Parathyroid adenoma (tissue), 2 donors: ENCODE data around the gene NPC2.

Source experiments
- H2AFZ ChIP-seq: fragments of 300-600 bp; sonication (generic); one replicate; pipeline ENCODE4 v1.7.0; 2017; ENCODE audit warnings: antibody characterized with exemption, mild to moderate bottlenecking
- H3K27ac ChIP-seq: fragments of 300-600 bp; sonication (generic); one replicate; pipeline ENCODE4 v1.7.0; 2017
- H3K27me3 ChIP-seq: fragments of 300-600 bp; sonication (generic); one replicate; pipeline ENCODE4 v1.7.0; 2017; ENCODE audit warnings: low read length; ENCODE audit not compliant: control insufficient read depth, insufficient read depth
- H3K36me3 ChIP-seq: fragments of 300-600 bp; sonication (generic); one replicate; pipeline ENCODE4 v1.7.0; 2017; ENCODE audit warnings: low read length; ENCODE audit not compliant: control insufficient read depth, insufficient read depth
- H3K4me1 ChIP-seq: fragments of 300-600 bp; sonication (generic); one replicate; pipeline ENCODE4 v1.7.0; 2017; ENCODE audit warnings: control low read depth
- H3K4me2 ChIP-seq: fragments of 300-600 bp; sonication (generic); one replicate; pipeline ENCODE4 v1.7.0; 2017; ENCODE audit warnings: low read length
- H3K4me3 ChIP-seq: fragments of 300-600 bp; sonication (generic); one replicate; pipeline ENCODE4 v1.7.0; 2017; ENCODE audit warnings: low read depth, low read length
- H3K79me2 ChIP-seq: fragments of 300-600 bp; sonication (generic); one replicate; pipeline ENCODE4 v1.7.0; 2017; ENCODE audit warnings: control low read depth
- H3K9ac ChIP-seq: fragments of 300-600 bp; sonication (generic); one replicate; pipeline ENCODE4 v1.7.0; 2017; ENCODE audit warnings: mild to moderate bottlenecking
- H3K9me3 ChIP-seq: fragments of 300-600 bp; sonication (generic); one replicate; pipeline ENCODE4 v1.7.0; 2017; ENCODE audit warnings: low read length; ENCODE audit not compliant: control insufficient read depth
- CTCF ChIP-seq: fragments of 300-600 bp; sonication (generic); IDR thresholded peaks from one replicate; pipeline ENCODE4 v1.7.0; 2017; ENCODE audit warnings: antibody characterized with exemption, mild to moderate bottlenecking
- donor health status: primary hyperparathyroidism.

Gene NPC2

GRCh38 chr14:74478996-74479635, 14.0 kb downstream of the NPC2 start:
- no peaks in the 10 kb centered on the region for H3K79me2 ChIP-seq
- no peak overlapping the region for H3K27ac ChIP-seq
- H2AFZ ChIP-seq: no peak overlapping the region
- no peak overlapping the region for H3K4me3 ChIP-seq
- no peaks in the 10 kb centered on the region for H3K9me3 ChIP-seq
- H3K36me3 ChIP-seq: no peaks in the 10 kb centered on the region
- TF ChIP-seq CTCF: peak; percentile 85
- no peaks in the 10 kb centered on the region for H3K4me1 ChIP-seq
- H3K27me3 ChIP-seq: no peaks in the 10 kb centered on the region
- no peak overlapping the region for H3K4me2 ChIP-seq
- no peak overlapping the region for H3K9ac ChIP-seq

GRCh38 chr14:74476607-74477006, 16.5 kb downstream of the NPC2 start:
- Histone ChIP-seq H3K36me3 (no peaks in the 10 kb centered on the region), H3K9ac (no peak overlapping the region)

GRCh38 chr14:74476107-74476506, 17.0 kb downstream of the NPC2 start:
- Histone ChIP-seq H3K79me2 (no peaks in the 10 kb centered on the region), H3K4me3 (no peak overlapping the region), H3K27me3 (no peaks in the 10 kb centered on the region), H3K4me2 (no peak overlapping the region), H2AFZ (no peak overlapping the region), H3K9ac (no peak overlapping the region), H3K9me3 (no peaks in the 10 kb centered on the region), H3K36me3 (no peaks in the 10 kb centered on the region), H3K4me1 (no peaks in the 10 kb centered on the region), H3K27ac (no peak overlapping the region)
- TF ChIP-seq CTCF: no peak

More at GRCh38 chr14:74476607-74477006, 16.5 kb downstream of the NPC2 start:
- H3K4me2 ChIP-seq: no peak overlapping the region
- H3K27me3 ChIP-seq: no peaks in the 10 kb centered on the region
- no peak for TF ChIP-seq CTCF
- H3K9me3 ChIP-seq: no peaks in the 10 kb centered on the region
- no peaks in the 10 kb centered on the region for H3K4me1 ChIP-seq
- H3K27ac ChIP-seq: no peak overlapping the region
- no peak overlapping the region for H3K4me3 ChIP-seq
- H2AFZ ChIP-seq: no peak overlapping the region
- H3K79me2 ChIP-seq: no peaks in the 10 kb centered on the region

GRCh38 chr14:74475678-74476077, 17.4 kb downstream of the NPC2 start:
- Histone ChIP-seq H3K9me3 (no peaks in the 10 kb centered on the region), H2AFZ (no peak overlapping the region), H3K79me2 (no peaks in the 10 kb centered on the region), H3K4me1 (no peaks in the 10 kb centered on the region), H3K27me3 (no peaks in the 10 kb centered on the region), H3K27ac (no peak overlapping the region), H3K4me3 (no peak overlapping the region), H3K36me3 (no peaks in the 10 kb centered on the region), H3K4me2 (no peak overlapping the region), H3K9ac (no peak overlapping the region)
- no peak for TF ChIP-seq CTCF

- no peak overlapping the region for H3K9ac ChIP-seq
- no peak overlapping the region for H3K4me3 ChIP-seq
- no peaks in the 10 kb centered on the region for H3K4me1 ChIP-seq
- H2AFZ ChIP-seq: no peak overlapping the region
- H3K9me3 ChIP-seq: no peaks in the 10 kb centered on the region
- no peak overlapping the region for H3K4me2 ChIP-seq
- H3K27me3 ChIP-seq: no peaks in the 10 kb centered on the region
- TF ChIP-seq CTCF: no peak
- H3K36me3 ChIP-seq: no peaks in the 10 kb centered on the region
- H3K27ac ChIP-seq: no peak overlapping the region
- H3K79me2 ChIP-seq: no peaks in the 10 kb centered on the region
Observed at GRCh38 chr14:74474376-74474775, 18.7 kb downstream of the NPC2 start.
